Kidney tubule cell (primary cell): ENCODE data around the gene CNGB1.
"Not testable (repeated sequence)": the region's sequence is repeated elsewhere in the genome, so short reads cannot be mapped to it uniquely, and the experiment has no call there.

Experiments
- DNase-seq: peaks from one replicate; pipeline ENCODE4 v3.0.0-alpha.2; 2018; ENCODE audit warnings: low spot score

CNGB1 gene

DNA sequence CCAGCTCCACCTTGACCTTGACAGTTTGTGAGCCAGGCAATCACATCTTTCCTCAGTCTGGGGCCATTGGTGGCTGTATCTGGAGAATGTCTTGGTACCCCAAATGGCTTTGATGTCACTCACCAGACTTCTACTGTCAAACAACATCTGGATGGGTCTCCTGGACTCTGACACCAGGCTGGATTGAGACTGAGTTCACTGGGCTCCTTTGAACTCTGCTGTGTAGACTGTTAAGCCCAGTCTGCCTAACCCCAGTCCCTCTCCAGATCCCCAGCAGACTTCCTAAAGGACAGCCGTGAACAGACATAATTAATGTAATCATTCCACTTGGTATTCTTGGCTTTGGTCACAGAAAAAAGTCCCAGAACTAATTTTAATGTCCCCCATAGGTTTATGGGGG lies 84.5 kb downstream of the CNGB1 start:
- no peak for DNase-seq

DNA sequence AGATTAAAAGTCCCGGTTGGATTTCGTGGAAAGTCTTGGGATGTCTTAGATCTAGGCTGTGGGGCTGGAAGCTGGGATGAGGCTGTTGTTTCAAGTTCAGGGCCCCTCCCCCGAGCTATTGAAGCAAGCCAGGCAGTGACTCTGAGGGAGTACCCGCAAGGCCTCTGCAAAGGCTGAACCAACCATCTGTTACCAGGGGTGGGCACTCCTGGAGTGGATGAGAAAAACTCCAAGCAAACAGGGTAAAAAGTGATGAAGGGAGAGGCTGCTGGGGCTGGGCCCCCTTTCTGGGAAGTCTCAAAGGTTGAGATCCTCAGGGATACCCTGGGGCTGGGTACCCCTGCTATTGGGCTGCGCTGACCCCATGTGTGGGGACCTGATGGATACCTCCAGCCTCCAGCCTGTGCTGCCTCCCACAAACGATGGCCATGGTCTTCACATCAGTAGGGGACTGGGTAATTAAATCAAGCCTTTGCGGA lies 86.2 kb downstream of the CNGB1 start:
- DNase-seq = no peak

DNA sequence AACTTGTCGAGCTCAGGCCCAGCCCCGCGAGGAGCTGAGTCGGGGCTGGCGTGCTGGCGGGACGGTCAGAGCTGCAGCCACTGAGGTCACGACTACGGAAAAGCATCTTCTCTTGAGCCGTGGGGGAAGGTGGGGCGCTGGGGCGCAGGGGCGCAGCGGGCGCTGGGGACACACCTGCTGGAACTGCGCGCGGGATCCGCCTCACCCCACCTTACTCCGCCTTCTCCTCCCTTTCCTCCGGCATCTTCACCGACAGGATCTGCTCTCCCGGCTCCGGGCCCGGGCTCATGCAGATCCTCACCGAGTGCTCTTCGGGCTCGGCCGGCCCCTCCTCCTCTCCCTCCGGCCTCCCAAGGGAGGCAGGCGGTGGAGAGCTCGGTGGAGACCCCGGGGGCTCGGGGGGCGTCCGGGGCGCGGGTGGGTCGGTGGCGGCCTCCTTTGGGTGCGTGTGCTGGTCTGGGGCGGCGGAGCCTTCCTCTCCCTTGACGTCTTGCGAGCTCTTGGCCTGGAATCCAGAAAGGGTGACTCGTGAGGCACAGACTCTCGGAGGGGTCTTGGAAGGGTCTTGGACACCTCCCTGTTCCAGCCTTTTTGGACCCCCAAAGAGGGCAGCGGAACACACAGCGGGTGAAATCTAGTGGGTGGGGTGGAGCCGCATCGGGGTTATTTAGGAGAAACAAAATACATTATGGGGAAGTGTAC lies 86.8 kb downstream of the CNGB1 start:
- DNase-seq = no peak

DNA sequence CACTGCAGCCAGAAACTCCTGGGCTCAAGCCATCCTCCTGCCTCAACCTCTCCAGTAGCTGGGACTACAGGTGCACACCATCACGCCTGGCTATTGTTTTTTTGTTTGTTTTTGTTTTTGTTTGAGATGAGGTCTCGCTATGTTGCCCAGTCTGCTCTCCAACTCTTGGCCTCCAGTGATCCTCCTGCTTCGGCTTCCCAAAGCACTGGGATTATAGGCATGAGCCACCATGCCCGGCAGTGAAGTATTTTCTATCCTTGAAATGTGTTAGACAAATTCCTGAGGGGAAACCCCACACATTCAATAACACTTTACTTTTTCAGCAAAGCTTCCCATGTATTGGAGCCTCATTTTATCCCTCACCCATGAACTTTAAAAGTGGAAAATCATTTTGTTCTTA lies 87.4 kb downstream of the CNGB1 start:
- no peak for DNase-seq

GRCh38 chr16:57882792-57883191 lies 88.1 kb downstream of the CNGB1 start:
- DNase-seq = no peak

GRCh38 chr16:57882206-57882605 lies 88.7 kb downstream of the CNGB1 start:
- DNase-seq = no peak

- no peak for DNase-seq
Observed at GRCh38 chr16:57878586-57878985, 92.3 kb downstream of the CNGB1 start.

- no peak for DNase-seq
Observed at GRCh38 chr16:57876210-57876609, 94.7 kb downstream of the CNGB1 start.

DNA sequence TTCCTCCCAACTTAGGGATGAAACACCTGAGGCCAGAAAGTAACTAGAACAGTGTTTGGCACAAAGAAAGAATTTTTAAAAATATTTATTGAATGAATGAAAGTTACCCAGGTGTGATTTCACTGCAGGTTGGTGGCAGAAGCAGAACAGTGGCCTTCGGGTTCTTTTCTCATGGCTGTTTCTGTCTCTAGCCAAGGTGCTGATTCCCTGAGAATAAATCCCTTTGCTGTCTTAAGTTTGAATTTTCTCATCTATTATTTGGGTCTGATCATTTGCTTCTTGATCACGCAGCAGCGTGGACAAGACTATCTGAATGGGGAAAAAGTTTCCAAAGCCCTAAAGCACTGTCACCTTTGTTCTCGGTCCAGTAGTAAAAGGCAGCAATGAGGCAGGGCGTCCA lies 95.6 kb downstream of the CNGB1 start:
- no peak for DNase-seq

- no peak for DNase-seq
Observed at GRCh38 chr16:57873218-57873617, 97.7 kb downstream of the CNGB1 start.

- not testable (repeated sequence) for DNase-seq
Observed at GRCh38 chr16:57872764-57873163, 98.2 kb downstream of the CNGB1 start.

DNA sequence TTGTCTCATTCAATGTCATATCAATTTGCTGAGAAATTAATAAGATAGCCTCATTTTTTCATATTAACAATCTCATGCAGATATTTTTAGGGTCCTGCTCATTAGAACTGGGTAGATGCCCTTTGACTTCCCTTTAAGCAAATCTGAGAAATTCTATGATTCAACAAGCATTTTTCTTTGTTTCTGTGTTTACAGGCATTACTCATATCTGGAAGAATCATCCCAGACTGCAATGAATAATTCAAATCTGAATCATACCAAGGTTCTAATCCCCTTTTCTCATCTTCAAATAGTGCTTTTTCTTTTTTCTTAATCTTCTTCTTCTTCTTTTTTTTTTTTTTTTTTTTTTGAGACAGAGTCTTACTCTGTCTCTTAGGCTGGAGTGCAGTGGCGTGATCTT lies 99.5 kb downstream of the CNGB1 start:
- DNase-seq = peak; percentile 73

DNA sequence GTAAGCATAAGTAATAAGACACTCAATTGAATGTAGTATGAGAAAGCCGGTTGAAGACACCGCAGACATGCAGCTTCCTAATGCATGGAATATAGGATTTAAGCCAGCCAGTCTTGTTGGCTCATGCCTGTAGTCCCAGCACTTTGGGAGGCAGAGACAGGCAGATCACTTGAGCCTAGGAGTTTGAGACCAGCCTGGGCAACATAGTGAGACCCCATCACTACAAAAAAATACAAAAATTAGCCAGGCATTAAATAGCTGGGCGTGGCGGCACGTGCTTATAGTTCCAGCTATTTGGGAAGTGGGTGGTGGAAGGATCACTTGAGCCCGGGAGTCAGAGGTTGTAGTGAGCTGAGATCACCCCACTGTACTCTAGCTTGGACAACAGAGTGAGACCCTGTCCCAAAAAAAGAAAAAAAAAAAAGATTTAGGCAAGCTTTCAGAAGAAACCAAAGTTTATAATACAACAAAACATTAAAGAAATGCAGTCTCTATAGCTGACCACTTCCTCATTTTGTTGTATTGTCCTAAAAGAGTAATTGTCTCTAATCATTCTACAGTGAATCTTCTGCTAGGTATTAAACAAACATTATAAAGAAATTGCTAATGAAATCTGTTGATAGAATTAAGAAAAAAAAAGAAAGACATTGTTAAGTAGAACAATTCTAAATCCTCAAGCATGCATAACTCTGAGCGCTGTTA lies 100.0 kb downstream of the CNGB1 start:
- no peak for DNase-seq

GRCh38 chr16:57868913-57869520 lies 101.9 kb downstream of the CNGB1 start:
- no peak for DNase-seq

DNA sequence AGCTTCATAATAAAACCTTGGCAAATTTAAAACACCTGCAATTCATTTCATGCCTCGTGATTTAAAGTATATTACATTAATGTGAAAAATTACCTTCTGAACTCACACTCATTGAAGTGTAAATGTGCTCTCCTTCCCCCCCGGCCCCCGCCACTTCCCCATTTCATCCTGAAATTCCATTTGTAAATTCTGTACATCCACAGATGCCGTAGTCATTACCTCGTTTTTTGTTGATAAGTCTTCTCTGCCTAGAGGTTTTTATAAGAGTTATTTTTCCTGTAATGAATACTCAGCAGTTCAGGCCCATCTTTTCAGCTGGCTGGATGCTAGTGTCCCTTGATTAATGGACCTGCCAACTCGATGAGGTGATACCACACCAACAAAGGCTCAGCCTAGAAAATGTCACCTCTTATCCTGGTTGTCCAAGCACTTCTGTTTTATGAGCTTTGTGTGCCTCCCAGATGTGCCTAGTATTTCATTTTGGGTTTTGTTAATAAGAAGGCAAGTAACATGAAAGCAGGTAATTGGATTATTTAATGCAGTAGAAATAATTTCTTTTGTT lies 103.8 kb downstream of the CNGB1 start:
- DNase-seq = no peak

GRCh38 chr16:57866529-57866918 lies 104.4 kb downstream of the CNGB1 start:
- DNase-seq = no peak

GRCh38 chr16:57865746-57866528 lies 105.0 kb downstream of the CNGB1 start:
- peak; percentile 72 for DNase-seq

DNA sequence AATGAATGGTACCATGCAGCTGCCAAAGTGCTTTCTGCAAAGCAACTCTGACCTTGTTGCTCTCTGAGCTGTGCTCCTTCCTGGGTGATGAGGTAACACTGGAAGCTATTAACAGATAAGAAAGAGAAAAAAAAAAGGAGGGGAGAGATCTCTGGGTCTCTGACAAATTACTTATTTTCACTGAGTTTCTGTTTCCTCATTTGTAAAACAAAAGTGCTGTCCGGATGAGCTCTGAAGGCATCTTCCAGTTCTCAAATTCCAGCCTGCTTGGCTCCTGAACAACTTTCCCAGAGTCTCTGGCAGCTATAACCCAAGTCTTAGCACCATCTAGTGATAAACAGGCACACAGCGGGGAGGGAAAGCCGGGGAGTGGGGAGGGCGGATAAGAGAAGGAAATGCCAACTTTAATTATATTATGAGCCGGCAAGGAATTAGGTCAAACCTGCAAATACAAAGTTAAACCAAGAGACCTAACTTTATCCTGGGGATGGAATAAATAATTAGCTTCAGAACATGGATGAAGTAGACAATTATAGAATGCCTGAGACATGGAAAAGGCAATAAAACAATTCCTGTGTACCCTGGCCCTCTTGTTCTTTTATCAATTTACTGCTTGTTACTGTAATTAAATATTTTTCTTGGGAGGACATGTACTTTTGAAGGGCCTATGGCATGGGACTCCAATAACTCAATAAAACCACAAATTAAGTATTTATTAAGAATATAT lies 107.3 kb downstream of the CNGB1 start:
- peak; percentile 82 for DNase-seq

DNA sequence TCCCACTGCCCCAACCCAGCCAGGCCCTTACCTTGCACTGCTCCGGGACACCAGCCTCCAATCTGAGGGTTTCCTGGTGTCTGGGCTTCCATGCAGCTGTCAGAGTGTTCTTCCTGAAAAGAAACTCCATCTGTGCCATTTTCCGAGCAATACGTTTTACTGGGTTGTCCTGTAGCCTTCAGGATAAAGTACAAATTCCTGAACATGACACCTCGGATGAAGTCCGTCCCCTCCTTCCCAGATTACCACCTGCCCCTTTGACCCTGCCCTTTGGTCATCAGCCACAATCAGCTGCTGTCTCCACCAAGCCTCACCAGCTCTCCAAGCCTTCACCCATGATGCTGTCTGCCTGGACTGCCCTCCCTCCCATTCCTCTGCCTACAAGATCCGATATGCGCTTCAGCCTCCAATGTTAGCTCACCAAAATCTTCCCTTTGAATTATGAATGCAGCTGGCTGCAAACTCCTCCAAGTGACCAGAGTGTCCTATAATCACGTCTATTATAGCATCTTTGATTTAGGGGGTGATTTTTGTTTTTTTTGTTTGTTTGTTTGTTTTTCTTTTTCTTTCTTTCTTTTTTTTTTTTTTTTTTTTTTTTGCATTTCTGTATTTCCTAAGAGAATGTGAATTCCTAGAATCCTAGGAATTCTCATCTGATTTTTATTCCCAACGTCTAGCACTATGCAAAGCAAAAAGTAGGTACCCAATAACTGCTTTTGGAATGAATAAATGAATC lies 108.1 kb downstream of the CNGB1 start:
- DNase-seq = peak; percentile 61

DNA sequence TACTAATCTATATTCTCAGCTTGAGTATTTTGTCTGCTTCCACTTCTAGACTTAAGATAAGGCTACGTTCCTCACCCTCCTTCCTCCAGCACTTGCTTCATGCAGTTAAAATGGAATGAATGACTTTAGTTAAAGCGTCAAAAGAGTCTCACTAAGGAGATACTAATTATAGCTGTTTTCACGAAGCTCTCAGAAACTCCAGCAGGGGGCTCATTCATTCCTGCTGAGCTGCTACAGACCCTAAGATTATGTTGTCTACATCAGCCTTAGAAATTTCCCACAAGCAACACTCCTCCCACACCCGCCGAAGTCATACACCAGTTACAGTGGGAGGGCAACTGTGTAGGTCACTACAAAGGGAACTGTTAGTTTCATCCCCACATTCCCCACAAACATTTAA lies 111.6 kb downstream of the CNGB1 start:
- peak; percentile 70 for DNase-seq

GRCh38 chr16:57858635-57859034 lies 112.3 kb downstream of the CNGB1 start:
- no peak for DNase-seq
